ENCODE data around the gene SQSTM1.

- TF ChIP-seq GABPA (IDR thresholded peaks at IDR 0.05; ENCODE audit: borderline replicate concordance, insufficient read depth, low read length) (no peak), CHD1 (IDR thresholded peaks at IDR 0.05; ENCODE audit: low read depth, low read length) (no peak), EGR1 (IDR thresholded peaks at IDR 0.05; ENCODE audit: borderline replicate concordance, low read depth, low read length) (no peak), RFX5 (IDR thresholded peaks at IDR 0.05; ENCODE audit: borderline replicate concordance, low read depth, low read length) (no peak), FOSL1 (IDR thresholded peaks at IDR 0.05; ENCODE audit: insufficient read depth, low read depth, low read length) (no peak)
- TF ChIP-seq, protein P1, sequence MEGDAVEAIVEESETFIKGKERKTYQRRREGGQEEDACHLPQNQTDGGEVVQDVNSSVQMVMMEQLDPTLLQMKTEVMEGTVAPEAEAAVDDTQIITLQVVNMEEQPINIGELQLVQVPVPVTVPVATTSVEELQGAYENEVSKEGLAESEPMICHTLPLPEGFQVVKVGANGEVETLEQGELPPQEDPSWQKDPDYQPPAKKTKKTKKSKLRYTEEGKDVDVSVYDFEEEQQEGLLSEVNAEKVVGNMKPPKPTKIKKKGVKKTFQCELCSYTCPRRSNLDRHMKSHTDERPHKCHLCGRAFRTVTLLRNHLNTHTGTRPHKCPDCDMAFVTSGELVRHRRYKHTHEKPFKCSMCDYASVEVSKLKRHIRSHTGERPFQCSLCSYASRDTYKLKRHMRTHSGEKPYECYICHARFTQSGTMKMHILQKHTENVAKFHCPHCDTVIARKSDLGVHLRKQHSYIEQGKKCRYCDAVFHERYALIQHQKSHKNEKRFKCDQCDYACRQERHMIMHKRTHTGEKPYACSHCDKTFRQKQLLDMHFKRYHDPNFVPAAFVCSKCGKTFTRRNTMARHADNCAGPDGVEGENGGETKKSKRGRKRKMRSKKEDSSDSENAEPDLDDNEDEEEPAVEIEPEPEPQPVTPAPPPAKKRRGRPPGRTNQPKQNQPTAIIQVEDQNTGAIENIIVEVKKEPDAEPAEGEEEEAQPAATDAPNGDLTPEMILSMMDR (IDR thresholded peaks at IDR 0.05; ENCODE audit: control extremely low read depth in 1 of 3, insufficient read depth in 1 of 3, low read depth in 1 of 3, low read length in 3 of 3) = no peak
- TF ChIP-seq, protein P2, sequence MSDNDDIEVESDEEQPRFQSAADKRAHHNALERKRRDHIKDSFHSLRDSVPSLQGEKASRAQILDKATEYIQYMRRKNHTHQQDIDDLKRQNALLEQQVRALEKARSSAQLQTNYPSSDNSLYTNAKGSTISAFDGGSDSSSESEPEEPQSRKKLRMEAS (IDR thresholded peaks at IDR 0.05) = no peak
Measured at GRCh38 chr5:179872828-179873575, 52.3 kb downstream of the SQSTM1 start.

Measured in H1 (cell line).